NCI-H446 treated with DMSO at 0.1 percent for 48 hours (cell line): ENCODE results near the gene KLF11.
"Not testable (repeated sequence)": the region's sequence is repeated elsewhere in the genome, so short reads cannot be mapped to it uniquely, and the experiment has no call there.

ENCODE experiments used
- DNase-seq: peaks from one replicate; lab custom pipeline; 2025; lab: John Stamatoyannopoulos, UW

KLF11 gene

DNA sequence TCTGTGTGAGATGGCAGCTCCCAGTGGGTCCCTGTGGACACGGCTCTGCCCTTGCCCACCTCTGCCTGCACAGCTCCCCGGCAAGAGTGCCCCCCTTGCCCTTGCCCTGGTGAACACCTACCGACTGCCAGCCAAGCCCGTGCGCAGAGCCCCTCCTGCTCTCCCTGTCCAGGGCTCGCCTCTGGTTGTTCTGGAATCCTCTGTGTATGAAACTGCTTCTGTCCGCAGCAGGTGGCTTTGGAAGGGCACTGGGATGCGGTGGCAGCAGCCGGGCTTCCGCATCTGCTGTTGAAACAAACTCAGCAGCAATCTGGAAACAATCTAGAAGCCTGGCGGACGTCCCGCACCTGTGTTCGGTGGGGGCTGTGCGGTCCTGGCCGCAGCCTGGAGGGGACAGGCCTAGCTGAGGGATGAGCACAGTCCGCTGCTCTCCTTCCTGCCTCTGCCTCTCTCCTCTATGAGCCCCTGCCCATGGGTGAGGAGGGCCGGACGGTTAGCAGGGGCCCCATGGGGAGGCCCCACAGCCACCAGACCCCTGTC, 34.0 kb upstream of the KLF11 start:
- no peak for DNase-seq

DNA sequence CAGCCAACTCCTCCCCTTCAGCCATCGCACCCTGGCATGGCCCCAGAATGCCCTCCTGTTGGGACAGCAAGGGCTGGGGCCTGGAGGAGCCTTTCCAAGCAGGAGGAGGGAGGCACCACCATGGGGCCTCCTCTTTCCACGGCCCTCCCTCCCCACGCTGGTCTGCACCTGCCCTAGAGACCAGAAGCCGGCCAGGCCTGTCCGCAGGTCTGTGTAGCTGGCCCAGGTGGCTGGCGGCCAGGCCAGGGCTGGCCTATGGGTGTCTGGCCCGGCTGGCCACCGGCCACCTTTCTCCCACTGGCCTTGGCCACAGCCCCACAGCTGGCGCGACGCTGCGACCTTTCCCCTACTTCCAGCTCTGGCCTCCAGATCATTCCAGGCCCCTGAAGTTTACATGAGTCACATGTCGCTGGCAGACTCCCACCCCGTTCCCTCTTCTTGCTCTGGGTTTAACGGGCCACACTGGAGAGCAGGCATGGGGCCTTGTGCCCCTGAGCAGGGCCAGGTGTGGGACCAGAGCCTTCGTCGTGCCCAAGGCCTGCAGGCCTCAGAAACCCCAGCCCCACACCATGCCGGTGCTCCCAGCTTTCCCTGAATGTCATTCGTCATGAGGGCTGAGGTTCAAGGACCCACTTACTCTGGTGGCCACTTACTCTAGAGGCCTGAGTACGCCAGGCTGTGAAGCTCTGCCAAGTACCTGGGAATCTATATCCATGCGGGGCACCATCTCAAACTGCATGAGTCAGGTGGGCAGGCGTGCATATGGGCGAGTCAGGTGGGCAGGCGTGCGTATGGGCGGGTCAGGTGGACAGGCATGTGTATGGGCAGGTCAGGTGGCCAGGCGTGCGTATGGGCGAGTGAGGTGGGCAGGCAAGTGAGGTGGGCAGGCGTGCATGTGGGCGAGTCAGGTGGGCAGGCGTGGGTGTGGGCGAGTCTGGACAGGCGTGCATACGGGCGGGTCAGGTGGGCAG, 33.3 kb upstream of the KLF11 start:
- DNase-seq: no peak

DNA sequence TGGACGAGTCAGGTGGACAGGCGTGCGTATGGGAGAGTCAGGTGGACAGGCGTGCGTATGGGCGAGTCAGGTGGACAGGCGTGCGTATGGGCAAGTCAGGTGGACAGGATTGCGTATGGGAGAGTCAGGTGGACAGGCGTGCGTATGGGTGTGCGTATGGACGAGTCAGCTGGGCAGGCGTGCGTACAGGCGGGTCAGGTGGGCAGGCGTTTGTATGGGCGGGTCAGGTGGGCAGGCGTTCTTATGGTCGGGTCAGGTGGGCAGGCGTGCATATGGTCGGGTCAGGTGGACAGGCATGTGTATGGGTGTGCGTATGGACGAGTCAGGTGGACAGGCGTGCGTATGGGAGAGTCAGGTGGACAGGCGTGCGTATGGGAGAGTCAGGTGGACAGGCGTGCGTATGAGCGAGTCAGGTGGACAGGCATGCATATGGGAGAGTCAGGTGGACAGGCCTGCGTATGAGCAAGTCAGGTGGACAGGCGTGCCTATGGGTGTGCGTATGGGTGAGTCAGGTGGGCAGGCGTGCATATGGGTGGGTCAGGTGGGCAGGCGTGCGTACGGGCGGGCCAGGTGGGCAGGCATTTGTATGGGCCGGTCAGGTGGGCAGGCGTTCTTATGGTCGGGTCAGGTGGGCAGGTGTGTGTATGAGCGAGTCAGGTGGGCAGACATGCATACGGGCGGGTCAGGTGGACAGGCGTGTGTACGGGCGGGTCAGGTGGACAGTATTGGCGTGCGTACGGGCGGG, 32.3 kb upstream of the KLF11 start:
- DNase-seq: not testable (repeated sequence)

GRCh38 chr2:10011606-10012325, 31.6 kb upstream of the KLF11 start:
- DNase-seq: not testable (repeated sequence)

DNA sequence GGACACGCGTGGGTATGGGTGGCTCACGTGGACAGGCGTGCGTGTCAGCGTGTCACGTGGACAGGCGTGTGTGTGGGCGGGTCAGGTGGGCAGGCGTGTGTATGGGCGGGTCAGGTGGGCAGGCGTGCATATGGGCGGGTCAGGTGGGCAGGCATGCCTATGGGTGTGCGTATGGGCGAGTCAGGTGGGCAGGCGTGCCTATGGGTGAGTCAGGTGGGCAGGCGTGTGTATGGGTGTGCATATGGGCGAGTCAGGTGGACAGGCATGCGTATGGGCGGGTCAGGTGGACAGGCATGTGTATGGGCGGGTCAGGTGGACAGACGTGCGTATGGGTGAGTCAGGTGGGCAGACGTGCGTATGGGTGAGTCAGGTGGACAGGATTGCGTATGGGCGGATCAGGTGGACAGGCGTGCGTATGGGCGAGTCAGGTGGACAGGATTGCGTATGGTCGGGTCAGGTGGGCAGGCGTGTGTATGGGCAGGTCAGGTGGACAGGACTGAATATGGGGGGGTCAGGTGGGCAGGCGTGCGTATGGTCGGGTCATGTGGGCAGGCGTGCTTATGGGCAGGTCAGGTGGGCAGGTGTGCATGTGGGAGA, 30.9 kb upstream of the KLF11 start:
- DNase-seq: not testable (repeated sequence)

- no peak for DNase-seq
These were observed 30.3 kb upstream of the KLF11 start for GRCh38 chr2:10012963-10013461.

DNA sequence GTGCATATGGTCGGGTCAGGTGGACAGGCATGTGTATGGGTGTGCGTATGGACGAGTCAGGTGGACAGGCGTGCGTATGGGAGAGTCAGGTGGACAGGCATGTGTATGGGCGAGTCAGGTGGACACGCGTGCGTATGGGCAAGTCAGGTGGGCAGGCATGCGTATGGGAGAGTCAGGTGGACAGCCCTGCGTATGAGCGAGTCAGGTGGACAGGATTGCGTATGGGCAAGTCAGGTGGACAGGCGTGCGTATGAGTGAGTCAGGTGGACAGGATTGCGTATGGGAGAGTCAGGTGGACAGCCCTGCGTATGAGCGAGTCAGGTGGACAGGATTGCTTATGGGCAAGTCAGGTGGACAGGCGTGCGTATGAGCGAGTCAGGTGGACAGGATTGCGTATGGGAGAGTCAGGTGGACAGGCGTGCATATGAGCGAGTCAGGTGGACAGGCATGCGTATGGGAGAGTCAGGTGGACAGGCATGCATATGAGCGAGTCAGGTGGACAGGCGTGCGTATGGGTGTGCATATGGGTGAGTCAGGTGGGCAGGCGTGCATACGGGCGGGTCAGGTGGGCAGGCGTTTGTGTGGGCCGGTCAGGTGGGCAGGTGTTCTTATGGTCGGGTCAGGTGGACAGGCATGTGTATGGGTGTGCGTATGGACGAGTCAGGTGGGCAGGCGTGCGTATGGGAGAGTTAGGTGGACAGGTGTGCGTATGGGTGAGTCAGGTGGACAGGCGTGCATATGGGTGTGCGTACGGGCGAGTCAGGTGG, 29.5 kb upstream of the KLF11 start:
- not testable (repeated sequence) for DNase-seq

- no peak for DNase-seq
These were observed 28.7 kb upstream of the KLF11 start for GRCh38 chr2:10014418-10015190.

- not testable (repeated sequence) for DNase-seq
These were observed 27.9 kb upstream of the KLF11 start for GRCh38 chr2:10015376-10015989.

DNA sequence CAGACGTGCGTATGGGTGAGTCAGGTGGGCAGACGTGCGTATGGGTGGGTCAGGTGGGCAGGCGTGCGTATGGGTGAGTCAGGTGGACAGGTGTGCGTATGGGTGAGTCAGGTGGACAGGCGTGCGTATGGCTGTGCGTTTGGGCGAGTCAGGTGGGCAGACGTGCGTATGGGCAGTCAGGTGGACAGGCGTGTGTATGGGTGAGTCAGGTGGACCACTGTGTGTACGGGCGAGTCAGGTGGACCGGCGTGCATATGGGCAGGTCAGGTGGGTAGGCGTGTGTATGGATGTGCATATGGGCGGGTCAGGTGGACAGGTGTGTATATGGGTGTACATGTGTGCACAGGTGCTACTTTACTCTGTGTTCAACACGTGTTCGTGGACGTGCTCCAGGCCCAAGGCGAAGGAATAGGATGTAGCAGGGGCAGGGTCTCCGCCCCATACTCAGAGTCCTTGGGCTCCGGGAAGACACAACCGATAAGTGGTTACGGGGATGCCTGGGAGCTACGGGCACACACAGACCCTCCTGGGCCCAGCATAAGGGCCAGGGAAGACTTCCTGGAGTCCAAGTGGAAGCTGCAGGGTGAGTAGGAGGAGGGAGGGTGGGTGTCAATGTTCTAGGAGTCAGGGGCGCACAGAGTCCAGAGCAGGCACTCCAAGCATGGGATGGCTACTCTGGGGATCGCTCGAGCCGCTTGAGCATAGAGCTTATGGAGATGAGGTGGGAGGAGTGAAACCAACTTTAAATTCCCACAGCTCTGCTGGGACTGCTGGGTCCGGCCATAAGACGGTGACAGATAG, 27.1 kb upstream of the KLF11 start:
- DNase-seq: no peak

DNA sequence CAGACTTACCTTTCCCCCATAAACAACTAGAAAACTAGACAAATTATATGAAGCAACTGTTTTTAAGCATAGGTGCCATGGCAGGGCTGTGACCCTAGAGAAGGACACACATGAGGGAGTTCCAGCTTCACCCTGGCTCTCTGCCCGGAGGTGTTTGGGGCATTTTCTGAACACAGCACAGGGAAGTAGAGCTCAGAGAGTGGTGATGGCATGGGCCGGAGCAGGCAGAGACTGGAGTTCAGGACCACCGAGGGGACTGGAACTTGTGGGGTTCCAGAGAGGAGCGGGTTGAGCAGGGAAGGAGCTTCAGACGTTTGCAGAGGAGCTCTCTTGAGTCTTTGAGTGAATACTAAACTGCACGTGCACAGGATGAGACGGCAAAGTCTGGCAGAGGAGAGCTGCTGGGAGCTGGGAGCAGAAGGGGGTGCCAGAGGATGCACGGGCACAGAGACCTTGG, 26.5 kb upstream of the KLF11 start:
- no peak for DNase-seq

- no peak for DNase-seq
These were observed 25.9 kb upstream of the KLF11 start for GRCh38 chr2:10017313-10017941.

GRCh38 chr2:10019174-10019573, 24.2 kb upstream of the KLF11 start:
- DNase-seq: no peak

- no peak for DNase-seq
These were observed 23.5 kb upstream of the KLF11 start for GRCh38 chr2:10019602-10020400.

DNA sequence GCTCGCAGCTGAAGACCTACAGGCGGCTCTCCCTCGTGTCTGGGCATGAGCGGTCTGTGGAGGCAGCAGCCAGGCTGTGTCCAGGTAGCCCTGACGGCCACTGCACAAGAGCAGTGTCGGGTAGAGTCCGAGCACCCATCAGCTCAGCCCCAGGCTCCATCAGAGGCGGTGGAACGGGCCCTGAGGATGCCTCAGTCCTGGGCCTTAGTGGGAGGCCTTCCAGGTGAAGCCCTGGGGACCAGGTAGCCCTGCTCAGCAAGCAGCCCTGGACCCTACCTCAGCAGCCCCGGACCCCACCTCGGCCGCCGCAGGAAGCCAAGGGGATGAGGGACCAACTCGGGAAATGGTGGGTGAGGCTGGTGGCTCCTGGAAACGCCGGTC, 21.3 kb upstream of the KLF11 start:
- no peak for DNase-seq

GRCh38 chr2:10022445-10022844, 20.9 kb upstream of the KLF11 start:
- DNase-seq: no peak

- DNase-seq: no peak
These were observed 20.2 kb upstream of the KLF11 start for GRCh38 chr2:10022966-10023662.
